ENCODE measurements around the gene RETREG1.

GRCh38 chr5:16490911-16491310 is 125.9 kb downstream of the RETREG1 start:
- TF ChIP-seq EZH2 (IDR thresholded peaks at IDR 0.05; ENCODE audit: borderline replicate concordance, low read depth, low read length, poor library complexity, severe bottlenecking), result no peak
- no peak for TF ChIP-seq CTCF (conservative IDR thresholded peaks at IDR 0.05; ENCODE audit: low read depth, low read length)
